Neural cell (in vitro differentiated cells): ENCODE results near the gene CYTH3. TPM values are rescaled to one million over a fixed set of nuclear protein-coding genes. Genes with fewer than 3 reads are reported as not detected.

ENCODE experiments used
- H2AFZ ChIP-seq: fragments of 200-600, 300-800 bp; sonication (generic), shearing (Covaris generic); 2 replicates; pipeline ENCODE4 v1.6.0; 2014; ENCODE audit warnings: low read depth, mild to moderate bottlenecking, antibody characterized with exemption, low read length, moderate library complexity
- H3F3A ChIP-seq: fragments of 200-600 bp; shearing (Covaris generic); 2 replicates; pipeline ENCODE4 v1.6.1; 2016; ENCODE audit warnings: mild to moderate bottlenecking, moderate library complexity, mixed read lengths, antibody characterized with exemption, low read length; ENCODE audit not compliant: insufficient read depth, poor library complexity, severe bottlenecking
- H3K27ac ChIP-seq: fragments of 200-600, 300-800 bp; sonication (generic), shearing (Covaris generic); 2 replicates; pipeline ENCODE4 v1.5.1; 2014; ENCODE audit warnings: mild to moderate bottlenecking, low read length, moderate library complexity
- H3K27me3 ChIP-seq: fragments of 300-800, 200-600 bp; sonication (generic), shearing (Covaris generic); 2 replicates; pipeline ENCODE4 v1.6.0; 2014; ENCODE audit warnings: mild to moderate bottlenecking, low read depth, low read length, moderate library complexity; ENCODE audit not compliant: insufficient read depth
- H3K36me3 ChIP-seq: fragments of 300-800, 200-600 bp; sonication (generic), shearing (Covaris generic); 2 replicates; pipeline ENCODE4 v1.5.1; 2014; ENCODE audit warnings: mild to moderate bottlenecking, antibody characterized with exemption, low read length, moderate library complexity; ENCODE audit not compliant: insufficient read depth
- H3K4me2 ChIP-seq: fragments of 300-800, 200-600 bp; sonication (generic), shearing (Covaris generic); 2 replicates; pipeline ENCODE4 v1.6.0; 2014; ENCODE audit warnings: mild to moderate bottlenecking, low read length
- H3K4me3 ChIP-seq: fragments of 300-800, 200-600 bp; sonication (generic), shearing (Covaris generic); 2 replicates; pipeline ENCODE4 v1.5.1; 2014; ENCODE audit warnings: mild to moderate bottlenecking, low read length, moderate library complexity
- H3K79me2 ChIP-seq: fragments of 200-600 bp; shearing (Covaris generic); replicated peaks from 2 replicates; pipeline ENCODE4 v1.6.0; 2014; ENCODE audit warnings: mild to moderate bottlenecking, low read length, moderate library complexity; ENCODE audit not compliant: insufficient read depth
- H3K9ac ChIP-seq: fragments of 300-800, 200-600 bp; sonication (generic), shearing (Covaris generic); 2 replicates; pipeline ENCODE4 v1.6.1; 2016; ENCODE audit warnings: mild to moderate bottlenecking, low read length, mixed read lengths
- H3K9me2 ChIP-seq: fragments of 200-600 bp; shearing (Covaris generic); 2 replicates; pipeline ENCODE4 v1.6.1; 2016; ENCODE audit warnings: mild to moderate bottlenecking, low read length, mixed read lengths; ENCODE audit not compliant: insufficient read depth
- H3K9me3 ChIP-seq: fragments of 200-600, 300-800 bp; sonication (generic), shearing (Covaris generic); 2 replicates; pipeline ENCODE4 v1.6.1; 2016; ENCODE audit warnings: mild to moderate bottlenecking, mixed run types, low read length, moderate library complexity, mixed read lengths
- H4K20me1 ChIP-seq: fragments of 200-600 bp; shearing (Covaris generic); 2 replicates; pipeline ENCODE4 v1.6.1; 2016; ENCODE audit warnings: mild to moderate bottlenecking, mixed run types; ENCODE audit not compliant: insufficient read depth
- CTCF ChIP-seq: fragments of 450-650 bp; IDR thresholded peaks from 2 replicates; pipeline ENCODE4 v1.5.1; 2014; ENCODE audit warnings: antibody characterized with exemption, mild to moderate bottlenecking, moderate library complexity; ENCODE audit not compliant: poor library complexity, severe bottlenecking
- EP300 ChIP-seq: fragments of 450-650 bp; conservative IDR thresholded peaks from 2 replicates; pipeline ENCODE4 v1.6.1; 2014; ENCODE audit warnings: antibody characterized with exemption, mild to moderate bottlenecking, moderate library complexity; ENCODE audit not compliant: poor library complexity, severe bottlenecking
- EZH2 ChIP-seq: fragments of 200-600, 300-800 bp; shearing (Covaris generic), sonication (generic); IDR thresholded peaks from 2 replicates; pipeline ENCODE4 v1.6.1; 2014; ENCODE audit warnings: antibody characterized with exemption, low read length, borderline replicate concordance, mild to moderate bottlenecking; ENCODE audit not compliant: insufficient read depth, poor library complexity, severe bottlenecking
- MXI1 ChIP-seq: fragments of 450-650 bp; conservative IDR thresholded peaks from 2 replicates; pipeline ENCODE4 v1.6.1; 2014; ENCODE audit warnings: antibody characterized with exemption, mild to moderate bottlenecking; ENCODE audit not compliant: poor library complexity, severe bottlenecking
- POLR2AphosphoS5 ChIP-seq: IDR thresholded peaks from 2 replicates; pipeline ENCODE4 v1.6.1; 2012
- RAD21 ChIP-seq: fragments of 450-650 bp; conservative IDR thresholded peaks from 2 replicates; pipeline ENCODE4 v1.6.1; 2014; ENCODE audit warnings: antibody characterized with exemption, mild to moderate bottlenecking, moderate library complexity
- REST ChIP-seq: IDR thresholded peaks from 2 replicates; pipeline ENCODE4 v1.6.1; 2012; ENCODE audit warnings: borderline replicate concordance
- SMC3 ChIP-seq: fragments of 450-650 bp; conservative IDR thresholded peaks from 2 replicates; pipeline ENCODE4 v1.6.1; 2014; ENCODE audit warnings: antibody characterized with exemption, mild to moderate bottlenecking, moderate library complexity; ENCODE audit not compliant: poor library complexity
- TAF1 ChIP-seq: IDR thresholded peaks from 2 replicates; pipeline ENCODE4 v1.6.1; 2012; ENCODE audit warnings: low read depth
- polyA plus RNA-seq: library from polyadenylated mRNA; depleted of rRNA; stranded (reverse); fragments of >200 nt; gene quantifications from 2 replicates; pipeline ENCODE4 v1.2.3, GENCODE V29; 2014

CYTH3 gene
- polyA plus RNA-seq, 1 donor from 2014 or later = 33.9 TPM

GRCh38 chr7:6157685-6158423, 114.6 kb downstream of the CYTH3 start:
- no peaks in the 10 kb centered on the region for H3K27me3 ChIP-seq
- no peak overlapping the region for H3K9ac ChIP-seq
- H3K4me3 ChIP-seq = no peak overlapping the region
- no peak for TF ChIP-seq REST
- no peak for TF ChIP-seq MXI1
- TF ChIP-seq CTCF = no peak
- TF ChIP-seq SMC3 = no peak
- TF ChIP-seq TAF1 = no peak
- TF ChIP-seq POLR2AphosphoS5 = no peak
- no peak for TF ChIP-seq RAD21
- TF ChIP-seq EP300 = no peak
- TF ChIP-seq EZH2 = no peak
- no peak overlapping the region for H3K27ac ChIP-seq
- no peaks in the 10 kb centered on the region for H4K20me1 ChIP-seq
- H2AFZ ChIP-seq = no peak overlapping the region
- H3K36me3 ChIP-seq = peaks cover 11% of the 10 kb centered on the region
- no peaks in the 10 kb centered on the region for H3K9me2 ChIP-seq
- no peaks in the 10 kb centered on the region for H3K79me2 ChIP-seq
- H3K4me2 ChIP-seq = no peak overlapping the region
- H3K9me3 ChIP-seq = no peaks in the 10 kb centered on the region
- no peaks in the 10 kb centered on the region for H3F3A ChIP-seq

DNA sequence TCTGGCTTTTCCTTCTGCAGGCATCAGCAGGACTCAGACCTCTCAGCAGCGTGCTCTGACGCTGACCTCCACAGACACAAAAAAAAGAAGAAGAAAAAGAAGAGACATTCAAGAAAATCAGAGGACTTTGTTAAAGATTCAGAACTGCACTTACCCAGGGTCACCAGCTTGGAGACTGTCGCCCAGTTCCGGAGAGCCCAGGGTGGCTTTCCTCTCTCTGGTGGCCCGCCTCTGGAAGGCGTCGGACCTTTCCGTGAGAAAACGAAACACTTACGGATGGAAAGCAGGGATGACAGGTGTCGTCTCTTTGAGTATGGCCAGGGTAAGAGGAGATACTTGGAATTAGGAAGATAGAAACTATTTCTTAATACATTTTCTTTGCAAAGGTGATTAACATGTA, 115.7 kb downstream of the CYTH3 start:
- TF ChIP-seq SMC3 (no peak), REST (no peak), RAD21 (no peak), POLR2AphosphoS5 (no peak), TAF1 (no peak), CTCF (no peak)
- no peaks in the 10 kb centered on the region for H3K9me3 ChIP-seq
- no peak overlapping the region for H3K9ac ChIP-seq
- no peak overlapping the region for H3K27ac ChIP-seq
- peaks cover 11% of the 10 kb centered on the region for H3K36me3 ChIP-seq
- H3F3A ChIP-seq = no peaks in the 10 kb centered on the region
- H3K4me2 ChIP-seq = no peak overlapping the region
- H4K20me1 ChIP-seq = no peaks in the 10 kb centered on the region
- no peaks in the 10 kb centered on the region for H3K9me2 ChIP-seq
- H3K27me3 ChIP-seq = no peaks in the 10 kb centered on the region
- H3K79me2 ChIP-seq = no peaks in the 10 kb centered on the region
- no peak overlapping the region for H2AFZ ChIP-seq
- H3K4me3 ChIP-seq = no peak overlapping the region
